A549 (cell line): Measurements from ENCODE around the gene HAUS8. TPM values are rescaled to one million over a fixed set of nuclear protein-coding genes. Genes with fewer than 3 reads are reported as not detected.

Experiments
- ATAC-seq, 2 experiments: fragments of 200-7000 bp in 1 of 2; fragments of >200 bp in 1 of 2; cut with Nextera tagmentation in 1 of 2; cut with Tn5 transposase in 1 of 2; 3 replicates each; pipeline versions ENCODE4 v1.8.0 to v1.9.1; 2018 to 2020; ENCODE audit warnings: mild to moderate bottlenecking in 1 of 2, moderate library complexity in 1 of 2
- CTCF ChIA-PET: fragments of 300-600 bp; sonication (Branson Sonifier 250); formaldehyde crosslinking; extraction: SDS; loops from one replicate; lab custom pipeline; 2021; ENCODE audit warnings: antibody characterized with exemption, inconsistent platforms; lab: Yijun Ruan, JAX
- POLR2A ChIA-PET: fragments of 350-600 bp; formaldehyde crosslinking; extraction: SDS; loops from one replicate; lab custom pipeline; 2021; ENCODE audit warnings: antibody characterized with exemption, inconsistent platforms; lab: Yijun Ruan, JAX
- DNase-seq, 2 experiments: peaks; one replicate each; pipeline versions ENCODE4 v3.0.0 to v3.0.0-alpha.2; 2011 to 2016; ENCODE audit warnings: low read depth in 1 of 2, low spot score in 1 of 2
- FAIRE-seq: peaks from 2 replicates; lab custom pipeline; 2011; peaks lifted over from hg19 to GRCh38; lab: Jason Lieb, UNC
- H3K27ac ChIP-seq, 2 experiments: fragments of >200 bp; sonication (Bioruptor Twin); formaldehyde crosslinking; 3 replicates each; pipeline ENCODE4 v1.5.1; 2016 to 2017
- H3K4me1 ChIP-seq: fragments of >200 bp; sonication (Bioruptor Twin); formaldehyde crosslinking; 3 replicates; pipeline ENCODE4 v1.6.1; 2016
- H3K4me2 ChIP-seq: fragments of >200 bp; sonication (Bioruptor Twin); formaldehyde crosslinking; 3 replicates; pipeline ENCODE4 v1.6.1; 2016
- H3K4me3 ChIP-seq: fragments of >200 bp; sonication (Bioruptor Twin); formaldehyde crosslinking; 3 replicates; pipeline ENCODE4 v1.5.1; 2016
- H3K9me3 ChIP-seq: fragments of >200 bp; sonication (Bioruptor Twin); formaldehyde crosslinking; 3 replicates; pipeline ENCODE4 v1.6.1; 2016
- BHLHE40 ChIP-seq: IDR thresholded peaks from 2 replicates; pipeline ENCODE4 v1.6.1; 2012; ENCODE audit warnings: low read depth, low read length, inconsistent platforms
- CBX2 ChIP-seq: fragments of 200-600 bp; sonication (generic); IDR thresholded peaks from 2 replicates; pipeline ENCODE4 v1.6.1; 2016; ENCODE audit warnings: low read depth, mild to moderate bottlenecking, borderline replicate concordance
- CBX8 ChIP-seq: fragments of 200-600 bp; sonication (generic); IDR thresholded peaks from 2 replicates; pipeline ENCODE4 v1.6.1; 2016
- CEBPB ChIP-seq, 2 experiments: fragments of >200 bp in 1 of 2; sonication (Bioruptor Twin) in 1 of 2; formaldehyde crosslinking in 1 of 2; IDR thresholded peaks; 2 replicates each; pipeline ENCODE4 v1.6.1; 2012 to 2016
- EHF ChIP-seq: fragments of 250-450 bp; sonication (Bioruptor Pico); IDR thresholded peaks from 2 replicates; pipeline ENCODE4 v1.5.0; 2020; ENCODE audit warnings: mild to moderate bottlenecking
- FOSL2 ChIP-seq, 2 experiments: fragments of 450-650 bp in 1 of 2; fragments of >200 bp in 1 of 2; sonication (Bioruptor Twin) in 1 of 2; formaldehyde crosslinking; IDR thresholded peaks; 2 replicates each; pipeline versions ENCODE4 v1.5.0 to v1.6.1; 2016 to 2020; ENCODE audit warnings: mild to moderate bottlenecking in 1 of 2, moderate library complexity in 1 of 2
- FOXS1 ChIP-seq: fragments of 250-450 bp; sonication (Bioruptor Pico); IDR thresholded peaks from 2 replicates; pipeline ENCODE4 v1.5.0; 2020; ENCODE audit warnings: mild to moderate bottlenecking, moderate library complexity
- HDAC2 ChIP-seq: fragments of 200-600 bp; sonication (generic); IDR thresholded peaks from 2 replicates; pipeline ENCODE4 v1.6.1; 2016
- HEYL ChIP-seq: fragments of 250-450 bp; sonication (Bioruptor Pico); IDR thresholded peaks from 2 replicates; pipeline ENCODE4 v1.8.0; 2021; ENCODE audit warnings: mild to moderate bottlenecking, moderate library complexity
- HOXA7 ChIP-seq: fragments of 250-450 bp; sonication (Bioruptor Pico); IDR thresholded peaks from 2 replicates; pipeline ENCODE4 v1.5.0; 2020; ENCODE audit warnings: mild to moderate bottlenecking, moderate library complexity
- HOXB13 ChIP-seq: fragments of 250-450 bp; sonication (Bioruptor Pico); IDR thresholded peaks from 2 replicates; pipeline ENCODE4 v1.5.0; 2020; ENCODE audit warnings: low read depth, mild to moderate bottlenecking, moderate library complexity
- HOXB5 ChIP-seq: fragments of 250-450 bp; sonication (Bioruptor Pico); IDR thresholded peaks from 2 replicates; pipeline ENCODE4 v1.5.0; 2020; ENCODE audit warnings: mild to moderate bottlenecking, moderate library complexity
- JUNB ChIP-seq: fragments of >200 bp; sonication (Bioruptor Twin); formaldehyde crosslinking; IDR thresholded peaks from 2 replicates; pipeline ENCODE4 v1.6.1; 2016
- MYC ChIP-seq: IDR thresholded peaks from 2 replicates; pipeline ENCODE4 v1.6.1; 2012; ENCODE audit warnings: mild to moderate bottlenecking, inconsistent platforms, low read length, improper control_type of control experiment, borderline replicate concordance
- NFE2L2 ChIP-seq: fragments of 150-350 bp; conservative IDR thresholded peaks from 2 replicates; pipeline ENCODE4 v1.6.1; 2014; ENCODE audit warnings: low read length
- POLR2AphosphoS2 ChIP-seq: conservative IDR thresholded peaks from 2 replicates; pipeline ENCODE4 v1.6.1; 2012; ENCODE audit warnings: low read length, improper control_type of control experiment, inconsistent platforms
- RCOR1 ChIP-seq: fragments of 150-350 bp; IDR thresholded peaks from 2 replicates; pipeline ENCODE4 v1.6.1; 2014; ENCODE audit warnings: antibody characterized with exemption, low read length, low read depth
- SMC3 ChIP-seq: fragments of >200 bp; sonication (Bioruptor Twin); formaldehyde crosslinking; IDR thresholded peaks from 3 replicates; pipeline ENCODE4 v1.6.1; 2018; ENCODE audit warnings: inconsistent platforms
- ZC3H11A ChIP-seq: fragments of 450-650 bp; IDR thresholded peaks from 2 replicates; pipeline ENCODE4 v1.6.1; 2014; ENCODE audit warnings: antibody characterized with exemption, mild to moderate bottlenecking
- WGBS: methylation state at CpG from one replicate; pipeline ENCODE4 v1.1.6; 2017; ENCODE audit errors: missing lambda C conversion rate; 5-methylcytosine and 5-hydroxymethylcytosine counted together
- polyA plus RNA-seq, 4 experiments: library from polyadenylated mRNA; depleted of rRNA in 3 of 4; stranded (reverse); fragments of >200 nt; fragmentation: RNase III in 1 of 4; extraction: RNeasy Plus Mini Kit Qiagen cat#74134 plus additional on column Dnase treatment in 1 of 4; gene quantifications; 2 replicates in 3 of 4; 3 replicates in 1 of 4; pipeline ENCODE4 v1.2.3, GENCODE V29; 2011 to 2017
- TF ChIP-seq, protein P1 (sequence below): fragments of 250-450 bp; sonication (Bioruptor Pico); IDR thresholded peaks from 2 replicates; pipeline ENCODE4 v1.5.0; 2021; ENCODE audit warnings: mild to moderate bottlenecking, moderate library complexity, borderline replicate concordance
- TF ChIP-seq, protein P2 (sequence below): fragments of 450-650 bp; IDR thresholded peaks from 2 replicates; pipeline ENCODE4 v1.6.1; 2014; ENCODE audit warnings: antibody characterized with exemption
- TF ChIP-seq, protein P3 (sequence below): IDR thresholded peaks from 2 replicates; pipeline ENCODE4 v1.6.1; 2012; ENCODE audit warnings: low read depth, borderline replicate concordance
- TF ChIP-seq, protein P4 (sequence below): fragments of 250-450 bp; sonication (Bioruptor Pico); IDR thresholded peaks from 2 replicates; pipeline ENCODE4 v1.5.0; 2020; ENCODE audit warnings: low read depth, mild to moderate bottlenecking, moderate library complexity
- TF ChIP-seq, protein P5 (sequence below): fragments of 200-600 bp; sonication (generic); IDR thresholded peaks from 2 replicates; pipeline ENCODE4 v1.6.1; 2016; ENCODE audit warnings: antibody characterized with exemption, mild to moderate bottlenecking, moderate library complexity

HAUS8 gene
- polyA plus RNA-seq, 2 of the 4 experiments (the other 2 are of a cell fraction): 15.1 to 16.2 TPM

DNA sequence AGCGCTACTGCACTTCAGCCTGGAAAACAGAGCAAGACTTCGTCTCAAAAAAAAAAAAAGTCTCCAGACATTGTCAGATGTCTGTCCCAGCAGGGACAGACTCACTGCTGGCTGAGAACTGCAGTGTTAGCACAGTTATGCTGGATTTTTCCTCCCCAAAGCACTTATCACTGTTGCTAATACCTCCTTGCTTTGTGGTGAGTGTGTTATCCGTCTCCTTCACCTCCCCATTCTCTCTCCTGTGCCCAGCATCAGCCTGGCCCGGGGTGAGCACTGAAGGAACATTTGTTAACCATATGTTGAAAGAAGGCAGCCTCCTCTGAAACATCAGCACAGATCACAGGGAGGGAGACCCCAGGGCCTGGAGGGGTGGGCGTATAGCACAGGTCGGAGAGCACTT is 11.6 kb upstream of the HAUS8 start:
- ChIA-PET CTCF (no interaction called here), POLR2A (no interaction called here)
- H3K9me3 ChIP-seq: no peaks in the 10 kb centered on the region
- TF ChIP-seq SMC3: no peak
- no peak for TF ChIP-seq CBX2
- TF ChIP-seq, protein P1, sequence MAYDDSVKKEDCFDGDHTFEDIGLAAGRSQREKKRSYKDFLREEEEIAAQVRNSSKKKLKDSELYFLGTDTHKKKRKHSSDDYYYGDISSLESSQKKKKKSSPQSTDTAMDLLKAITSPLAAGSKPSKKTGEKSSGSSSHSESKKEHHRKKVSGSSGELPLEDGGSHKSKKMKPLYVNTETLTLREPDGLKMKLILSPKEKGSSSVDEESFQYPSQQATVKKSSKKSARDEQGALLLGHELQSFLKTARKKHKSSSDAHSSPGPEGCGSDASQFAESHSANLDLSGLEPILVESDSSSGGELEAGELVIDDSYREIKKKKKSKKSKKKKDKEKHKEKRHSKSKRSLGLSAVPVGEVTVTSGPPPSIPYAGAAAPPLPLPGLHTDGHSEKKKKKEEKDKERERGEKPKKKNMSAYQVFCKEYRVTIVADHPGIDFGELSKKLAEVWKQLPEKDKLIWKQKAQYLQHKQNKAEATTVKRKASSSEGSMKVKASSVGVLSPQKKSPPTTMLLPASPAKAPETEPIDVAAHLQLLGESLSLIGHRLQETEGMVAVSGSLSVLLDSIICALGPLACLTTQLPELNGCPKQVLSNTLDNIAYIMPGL (CRISPR knock-in tag): no peak
- no peak for TF ChIP-seq HOXB13 (CRISPR knock-in tag)
- TF ChIP-seq BHLHE40: no peak
- TF ChIP-seq JUNB: no peak
- TF ChIP-seq ZC3H11A: no peak
- TF ChIP-seq HOXB5 (CRISPR knock-in tag): no peak
- TF ChIP-seq MYC: no peak
- TF ChIP-seq POLR2AphosphoS2: no peak
- no peak for TF ChIP-seq EHF (CRISPR knock-in tag)
- FAIRE-seq: no peak
- ATAC-seq: no peak
- peaks cover 13% of the 10 kb centered on the region; the same call in 2 of the 3 replicates for H3K4me1 ChIP-seq
- DNase-seq: no peak
- no peak overlapping the region for H3K27ac ChIP-seq
- H3K4me2 ChIP-seq: no peak overlapping the region
- no peak overlapping the region for H3K4me3 ChIP-seq
- 96% methylated on average over 6 of the region's 6 CpGs for WGBS

DNA sequence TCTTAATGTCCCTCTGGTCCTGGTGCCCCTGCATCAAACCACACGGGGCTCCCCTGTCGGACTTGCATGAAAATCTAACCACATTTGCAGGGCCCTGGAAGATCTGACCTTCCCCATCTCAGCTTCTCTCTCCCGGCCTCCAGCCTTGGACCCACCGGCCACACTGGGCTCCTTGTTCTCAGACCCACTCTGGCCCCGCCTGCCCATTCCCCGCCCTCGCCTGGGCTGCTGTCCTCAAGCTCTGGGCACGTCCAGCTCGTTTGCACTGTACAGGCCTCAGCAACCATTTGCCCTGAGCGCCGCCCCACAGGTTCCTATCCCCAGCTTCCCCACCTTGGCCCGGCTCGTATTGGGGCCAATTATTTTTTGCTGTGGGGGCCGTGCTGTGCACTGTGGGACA is 10.9 kb upstream of the HAUS8 start:
- 92% methylated on average over 14 of the region's 14 CpGs for WGBS
- Histone ChIP-seq H3K4me1 (peaks cover 13% of the 10 kb centered on the region; the same call in 2 of the 3 replicates), H3K4me2 (no peak overlapping the region), H3K4me3 (no peak overlapping the region), H3K27ac (no peak overlapping the region), H3K9me3 (no peaks in the 10 kb centered on the region)
- no peak for TF ChIP-seq HEYL (CRISPR knock-in tag)
- TF ChIP-seq MYC: no peak
- no peak for TF ChIP-seq CEBPB (IDR thresholded peaks at IDR 0.05)
- TF ChIP-seq, protein P2, sequence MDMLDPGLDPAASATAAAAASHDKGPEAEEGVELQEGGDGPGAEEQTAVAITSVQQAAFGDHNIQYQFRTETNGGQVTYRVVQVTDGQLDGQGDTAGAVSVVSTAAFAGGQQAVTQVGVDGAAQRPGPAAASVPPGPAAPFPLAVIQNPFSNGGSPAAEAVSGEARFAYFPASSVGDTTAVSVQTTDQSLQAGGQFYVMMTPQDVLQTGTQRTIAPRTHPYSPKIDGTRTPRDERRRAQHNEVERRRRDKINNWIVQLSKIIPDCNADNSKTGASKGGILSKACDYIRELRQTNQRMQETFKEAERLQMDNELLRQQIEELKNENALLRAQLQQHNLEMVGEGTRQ: no peak
- TF ChIP-seq HOXB5 (CRISPR knock-in tag): no peak
- TF ChIP-seq, protein P3, sequence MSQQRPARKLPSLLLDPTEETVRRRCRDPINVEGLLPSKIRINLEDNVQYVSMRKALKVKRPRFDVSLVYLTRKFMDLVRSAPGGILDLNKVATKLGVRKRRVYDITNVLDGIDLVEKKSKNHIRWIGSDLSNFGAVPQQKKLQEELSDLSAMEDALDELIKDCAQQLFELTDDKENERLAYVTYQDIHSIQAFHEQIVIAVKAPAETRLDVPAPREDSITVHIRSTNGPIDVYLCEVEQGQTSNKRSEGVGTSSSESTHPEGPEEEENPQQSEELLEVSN: no peak
- no peak for TF ChIP-seq RCOR1
- TF ChIP-seq HDAC2: no peak
- no peak for TF ChIP-seq NFE2L2
- no peak for TF ChIP-seq FOXS1
- TF ChIP-seq HOXA7 (CRISPR knock-in tag): no peak
- TF ChIP-seq FOSL2 (IDR thresholded peaks at IDR 0.05): no peak
- TF ChIP-seq FOSL2 (CRISPR knock-in tag; IDR thresholded peaks at IDR 0.05): no peak
- TF ChIP-seq, protein P4, sequence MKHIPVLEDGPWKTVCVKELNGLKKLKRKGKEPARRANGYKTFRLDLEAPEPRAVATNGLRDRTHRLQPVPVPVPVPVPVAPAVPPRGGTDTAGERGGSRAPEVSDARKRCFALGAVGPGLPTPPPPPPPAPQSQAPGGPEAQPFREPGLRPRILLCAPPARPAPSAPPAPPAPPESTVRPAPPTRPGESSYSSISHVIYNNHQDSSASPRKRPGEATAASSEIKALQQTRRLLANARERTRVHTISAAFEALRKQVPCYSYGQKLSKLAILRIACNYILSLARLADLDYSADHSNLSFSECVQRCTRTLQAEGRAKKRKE (CRISPR knock-in tag): no peak
- TF ChIP-seq CBX8: no peak
- TF ChIP-seq, protein P5, sequence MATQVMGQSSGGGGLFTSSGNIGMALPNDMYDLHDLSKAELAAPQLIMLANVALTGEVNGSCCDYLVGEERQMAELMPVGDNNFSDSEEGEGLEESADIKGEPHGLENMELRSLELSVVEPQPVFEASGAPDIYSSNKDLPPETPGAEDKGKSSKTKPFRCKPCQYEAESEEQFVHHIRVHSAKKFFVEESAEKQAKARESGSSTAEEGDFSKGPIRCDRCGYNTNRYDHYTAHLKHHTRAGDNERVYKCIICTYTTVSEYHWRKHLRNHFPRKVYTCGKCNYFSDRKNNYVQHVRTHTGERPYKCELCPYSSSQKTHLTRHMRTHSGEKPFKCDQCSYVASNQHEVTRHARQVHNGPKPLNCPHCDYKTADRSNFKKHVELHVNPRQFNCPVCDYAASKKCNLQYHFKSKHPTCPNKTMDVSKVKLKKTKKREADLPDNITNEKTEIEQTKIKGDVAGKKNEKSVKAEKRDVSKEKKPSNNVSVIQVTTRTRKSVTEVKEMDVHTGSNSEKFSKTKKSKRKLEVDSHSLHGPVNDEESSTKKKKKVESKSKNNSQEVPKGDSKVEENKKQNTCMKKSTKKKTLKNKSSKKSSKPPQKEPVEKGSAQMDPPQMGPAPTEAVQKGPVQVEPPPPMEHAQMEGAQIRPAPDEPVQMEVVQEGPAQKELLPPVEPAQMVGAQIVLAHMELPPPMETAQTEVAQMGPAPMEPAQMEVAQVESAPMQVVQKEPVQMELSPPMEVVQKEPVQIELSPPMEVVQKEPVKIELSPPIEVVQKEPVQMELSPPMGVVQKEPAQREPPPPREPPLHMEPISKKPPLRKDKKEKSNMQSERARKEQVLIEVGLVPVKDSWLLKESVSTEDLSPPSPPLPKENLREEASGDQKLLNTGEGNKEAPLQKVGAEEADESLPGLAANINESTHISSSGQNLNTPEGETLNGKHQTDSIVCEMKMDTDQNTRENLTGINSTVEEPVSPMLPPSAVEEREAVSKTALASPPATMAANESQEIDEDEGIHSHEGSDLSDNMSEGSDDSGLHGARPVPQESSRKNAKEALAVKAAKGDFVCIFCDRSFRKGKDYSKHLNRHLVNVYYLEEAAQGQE: no peak
- DNase-seq (no peak), ATAC-seq (no peak), FAIRE-seq (no peak)
- ChIA-PET POLR2A (no interaction called here), CTCF (interaction anchor here (1.5 kb wide), 1 partner anchor 20 kb away, joined by 4 read pairs; no protein-coding TSS in a partner anchor)
